Activated T-helper 1 cell treated with anti-CD3 and anti-CD28 coated beads, Interleukin-12 subunit alpha, Interleukin-12 subunit beta, Interleukin-2, Interleukin-4 antibody, amounts not matched to agents 30 ng/mL and 10 ng/mL and 1 ng/mL, durations not matched to agents 14 hours and 24 hours and 36 hours (primary cell): ENCODE results near the gene KCNJ6. TPM values are rescaled to one million over a fixed set of nuclear protein-coding genes. Genes with fewer than 3 reads are reported as not detected.
"Not testable (repeated sequence)": the region's sequence is repeated elsewhere in the genome, so short reads cannot be mapped to it uniquely, and the experiment has no call there.

Source experiments
- DNase-seq: peaks from one replicate; pipeline ENCODE4 v3.0.0; 2021; ENCODE audit warnings: low spot score
- H3K27ac Mint-ChIP-seq: one replicate; pipeline ENCODE4 v1.8.0; 2021; ENCODE audit warnings: mild to moderate bottlenecking, mixed read lengths
- H3K27me3 Mint-ChIP-seq: one replicate; pipeline ENCODE4 v1.8.0; 2022; ENCODE audit warnings: mild to moderate bottlenecking, moderate library complexity, mixed read lengths; ENCODE audit not compliant: insufficient read depth
- H3K36me3 Mint-ChIP-seq: one replicate; pipeline ENCODE4 v1.8.0; 2021; ENCODE audit warnings: low read depth, mixed read lengths
- H3K4me1 Mint-ChIP-seq: one replicate; pipeline ENCODE4 v1.8.0; 2021; ENCODE audit warnings: low read depth, mixed read lengths
- H3K4me3 Mint-ChIP-seq: one replicate; pipeline ENCODE4 v1.8.0; 2021; ENCODE audit warnings: mild to moderate bottlenecking, moderate library complexity, mixed read lengths
- H3K9me3 Mint-ChIP-seq: one replicate; pipeline ENCODE4 v1.8.0; 2021; ENCODE audit warnings: mixed read lengths
- intact Hi-C: fragments of 100-400 bp; cut with micrococcal nuclease; formaldehyde crosslinking; loops from one replicate; pipeline ENCODE4 v1.15.1; 2024
- total RNA-seq: library from RNA; stranded (reverse); gene quantifications from 2 replicates; pipeline ENCODE4 v1.2.3, GENCODE V29; 2022

Gene KCNJ6
- total RNA-seq, 1 donor from 2014 or later: not detected

GRCh38 chr21:37658817-37659458 is 257.3 kb downstream of the KCNJ6 start:
- DNase-seq: no peak
- Mint-ChIP-seq H3K4me3 (no peak overlapping the region), H3K36me3 (no peaks in the 10 kb centered on the region), H3K27ac (no peak overlapping the region), H3K9me3 (no peaks in the 10 kb centered on the region), H3K27me3 (peaks cover 4% of the 10 kb centered on the region), H3K4me1 (no peaks in the 10 kb centered on the region)
- intact Hi-C loops: no loop called here

GRCh38 chr21:37658121-37658816 is 258.0 kb downstream of the KCNJ6 start:
- Mint-ChIP-seq H3K9me3 (no peaks in the 10 kb centered on the region), H3K36me3 (no peaks in the 10 kb centered on the region), H3K27me3 (peaks cover 4% of the 10 kb centered on the region)

GRCh38 chr21:37656899-37657298 is 259.4 kb downstream of the KCNJ6 start:
- DNase-seq: no peak
- intact Hi-C loops: no loop called here
- H3K4me3 Mint-ChIP-seq: no peak overlapping the region
- H3K9me3 Mint-ChIP-seq: no peaks in the 10 kb centered on the region
- no peaks in the 10 kb centered on the region for H3K36me3 Mint-ChIP-seq
- no peak overlapping the region for H3K27ac Mint-ChIP-seq
- peaks cover 4% of the 10 kb centered on the region for H3K27me3 Mint-ChIP-seq
- no peaks in the 10 kb centered on the region for H3K4me1 Mint-ChIP-seq

More at GRCh38 chr21:37658121-37658816, 258.0 kb downstream of the KCNJ6 start:
- no peaks in the 10 kb centered on the region for H3K4me1 Mint-ChIP-seq
- intact Hi-C loops: no loop called here
- H3K4me3 Mint-ChIP-seq: no peak overlapping the region
- H3K27ac Mint-ChIP-seq: no peak overlapping the region
- no peak for DNase-seq

GRCh38 chr21:37655611-37656300 is 260.5 kb downstream of the KCNJ6 start:
- no peaks in the 10 kb centered on the region for H3K36me3 Mint-ChIP-seq

GRCh38 chr21:37654596-37654995 is 261.7 kb downstream of the KCNJ6 start:
- H3K27ac Mint-ChIP-seq: no peak overlapping the region
- no peak for DNase-seq
- H3K9me3 Mint-ChIP-seq: no peaks in the 10 kb centered on the region
- peaks cover 4% of the 10 kb centered on the region for H3K27me3 Mint-ChIP-seq
- H3K4me3 Mint-ChIP-seq: no peak overlapping the region
- no peaks in the 10 kb centered on the region for H3K4me1 Mint-ChIP-seq
- H3K36me3 Mint-ChIP-seq: no peaks in the 10 kb centered on the region
- intact Hi-C loops: no loop called here

More at GRCh38 chr21:37655611-37656300, 260.5 kb downstream of the KCNJ6 start:
- no peak for DNase-seq
- peaks cover 4% of the 10 kb centered on the region for H3K27me3 Mint-ChIP-seq
- H3K27ac Mint-ChIP-seq: no peak overlapping the region
- intact Hi-C loops: no loop called here
- H3K4me1 Mint-ChIP-seq: no peaks in the 10 kb centered on the region
- H3K4me3 Mint-ChIP-seq: no peak overlapping the region
- H3K9me3 Mint-ChIP-seq: no peaks in the 10 kb centered on the region

- intact Hi-C loops: no loop called here
- Mint-ChIP-seq H3K9me3 (no peaks in the 10 kb centered on the region), H3K4me1 (no peaks in the 10 kb centered on the region), H3K27me3 (peaks cover 4% of the 10 kb centered on the region), H3K27ac (no peak overlapping the region), H3K36me3 (no peaks in the 10 kb centered on the region), H3K4me3 (no peak overlapping the region)
- no peak for DNase-seq
Observed at GRCh38 chr21:37653201-37653600, 263.1 kb downstream of the KCNJ6 start.

- intact Hi-C loops: no loop called here
- no peak for DNase-seq
- Mint-ChIP-seq H3K27ac (no peak overlapping the region), H3K36me3 (no peaks in the 10 kb centered on the region), H3K4me1 (no peaks in the 10 kb centered on the region), H3K9me3 (no peaks in the 10 kb centered on the region), H3K27me3 (peaks cover 5% of the 10 kb centered on the region), H3K4me3 (no peak overlapping the region)
Observed at GRCh38 chr21:37647781-37648180, 268.5 kb downstream of the KCNJ6 start.

GRCh38 chr21:37646761-37647160 is 269.5 kb downstream of the KCNJ6 start:
- H3K9me3 Mint-ChIP-seq, H3K4me3 Mint-ChIP-seq, H3K4me1 Mint-ChIP-seq, H3K27me3 Mint-ChIP-seq, H3K36me3 Mint-ChIP-seq, DNase-seq, intact Hi-C loops, H3K27ac Mint-ChIP-seq: not testable (repeated sequence)

- intact Hi-C loops: no loop called here
- H3K4me1 Mint-ChIP-seq: no peaks in the 10 kb centered on the region
- no peaks in the 10 kb centered on the region for H3K9me3 Mint-ChIP-seq
- no peak overlapping the region for H3K4me3 Mint-ChIP-seq
- H3K27me3 Mint-ChIP-seq: peaks cover 9% of the 10 kb centered on the region
- H3K27ac Mint-ChIP-seq: no peak overlapping the region
- H3K36me3 Mint-ChIP-seq: no peaks in the 10 kb centered on the region
- DNase-seq: no peak
Observed at GRCh38 chr21:37645848-37646247, 270.4 kb downstream of the KCNJ6 start.

- no peak overlapping the region for H3K4me3 Mint-ChIP-seq
- H3K9me3 Mint-ChIP-seq: no peaks in the 10 kb centered on the region
- intact Hi-C loops: loop anchor here (5.0 kb wide), 1 partner anchor 477 kb away; no protein-coding TSS in a partner anchor
- DNase-seq: no peak
- H3K27ac Mint-ChIP-seq: no peak overlapping the region
- H3K36me3 Mint-ChIP-seq: no peaks in the 10 kb centered on the region
- peaks cover 14% of the 10 kb centered on the region for H3K27me3 Mint-ChIP-seq
- H3K4me1 Mint-ChIP-seq: peaks cover 3% of the 10 kb centered on the region
Observed at GRCh38 chr21:37644636-37645035, 271.6 kb downstream of the KCNJ6 start.

GRCh38 chr21:37643862-37644261 is 272.4 kb downstream of the KCNJ6 start:
- intact Hi-C loops: loop anchor here (5.0 kb wide), 1 partner anchor 477 kb away; no protein-coding TSS in a partner anchor
- not testable (repeated sequence) for H3K36me3 Mint-ChIP-seq, H3K4me3 Mint-ChIP-seq, H3K9me3 Mint-ChIP-seq, H3K4me1 Mint-ChIP-seq, H3K27ac Mint-ChIP-seq, DNase-seq
- peaks cover 16% of the 10 kb centered on the region for H3K27me3 Mint-ChIP-seq

GRCh38 chr21:37642493-37642892 is 273.8 kb downstream of the KCNJ6 start:
- intact Hi-C loops: loop anchor here (5.0 kb wide), 1 partner anchor 475 kb away; no protein-coding TSS in a partner anchor
- peaks cover 5% of the 10 kb centered on the region for H3K4me1 Mint-ChIP-seq
- peak; percentile 8 for DNase-seq
- no peaks in the 10 kb centered on the region for H3K9me3 Mint-ChIP-seq
- H3K27ac Mint-ChIP-seq: no peak overlapping the region
- no peaks in the 10 kb centered on the region for H3K36me3 Mint-ChIP-seq
- peaks cover 18% of the 10 kb centered on the region for H3K27me3 Mint-ChIP-seq
- H3K4me3 Mint-ChIP-seq: no peak overlapping the region

- intact Hi-C loops: loop anchor here (5.0 kb wide), 1 partner anchor 472 kb away; no protein-coding TSS in a partner anchor
- peaks cover 5% of the 10 kb centered on the region for H3K4me1 Mint-ChIP-seq
- H3K27me3 Mint-ChIP-seq: peaks cover 18% of the 10 kb centered on the region
- H3K4me3 Mint-ChIP-seq: no peak overlapping the region
- H3K27ac Mint-ChIP-seq: no peak overlapping the region
- H3K9me3 Mint-ChIP-seq: no peaks in the 10 kb centered on the region
- DNase-seq: no peak
- H3K36me3 Mint-ChIP-seq: no peaks in the 10 kb centered on the region
Observed at GRCh38 chr21:37639756-37640155, 276.5 kb downstream of the KCNJ6 start.
